ENCODE data around the gene CCDC152.
A peak's percentile ranks its signal among the peaks of the same experiment; 100 is the strongest.
"Not testable (repeated sequence)": the region's sequence is repeated elsewhere in the genome, so short reads cannot be mapped to it uniquely, and the experiment has no call there.

Gene CCDC152, protein sequence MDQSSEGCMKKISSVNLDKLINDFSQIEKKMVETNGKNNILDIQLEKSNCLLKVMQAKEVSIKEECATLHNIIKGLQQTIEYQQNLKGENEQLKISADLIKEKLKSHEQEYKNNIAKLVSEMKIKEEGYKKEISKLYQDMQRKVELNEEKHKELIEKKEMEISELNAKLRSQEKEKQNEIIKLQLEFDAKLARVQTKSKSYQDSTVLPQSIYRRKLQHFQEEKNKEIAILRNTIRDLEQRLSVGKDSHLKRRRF

GRCh38 chr5:42756606-42757601, at the start of gene CCDC152:
TSS of gene CCDC152 (plus strand) at chr5:42756818. CDS start at chr5:42759122, 2,304 bp downstream.
- peak; percentile 64 for DNase-seq

GRCh38 chr5:42715785-42716184, 40.8 kb upstream of the CCDC152 start:
- peak; percentile 39 for DNase-seq

- DNase-seq = no peak
These were observed 38.0 kb upstream of the CCDC152 start for GRCh38 chr5:42718591-42718990.

DNA sequence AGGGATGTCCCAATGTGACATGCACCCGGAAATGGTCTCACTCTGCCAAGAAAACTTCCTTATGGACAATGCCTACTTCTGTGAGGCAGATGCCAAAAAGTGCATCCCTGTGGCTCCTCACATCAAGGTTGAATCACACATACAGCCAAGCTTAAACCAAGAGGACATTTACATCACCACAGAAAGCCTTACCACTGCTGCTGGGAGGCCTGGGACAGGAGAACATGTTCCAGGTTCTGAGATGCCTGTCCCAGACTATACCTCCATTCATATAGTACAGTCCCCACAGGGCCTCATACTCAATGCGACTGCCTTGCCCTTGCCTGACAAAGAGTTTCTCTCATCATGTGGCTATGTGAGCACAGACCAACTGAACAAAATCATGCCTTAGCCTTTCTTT, 37.6 kb upstream of the CCDC152 start:
- DNase-seq = no peak

- DNase-seq = no peak
These were observed 36.4 kb upstream of the CCDC152 start for GRCh38 chr5:42720251-42720650.

DNA sequence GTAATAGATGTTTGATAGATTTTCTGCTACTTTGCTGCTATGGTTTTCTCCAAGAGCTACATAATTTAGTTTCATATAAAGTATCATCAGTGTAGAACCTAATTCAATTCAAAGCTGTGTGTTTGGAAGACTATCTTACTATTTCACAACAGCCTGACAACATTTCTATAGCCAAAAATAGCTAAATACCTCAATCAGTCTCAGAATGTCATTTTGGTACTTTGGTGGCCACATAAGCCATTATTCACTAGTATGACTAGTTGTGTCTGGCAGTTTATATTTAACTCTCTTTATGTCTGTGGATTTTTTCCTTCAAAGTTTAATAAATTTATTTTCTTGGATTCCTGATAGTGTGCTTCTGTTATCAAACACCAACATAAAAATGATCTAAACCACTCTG, 35.1 kb upstream of the CCDC152 start:
- DNase-seq = no peak

- not testable (repeated sequence) for DNase-seq
These were observed 22.0 kb upstream of the CCDC152 start for GRCh38 chr5:42734531-42735058.

- DNase-seq = no peak
These were observed 15.7 kb upstream of the CCDC152 start for GRCh38 chr5:42740920-42741319.

DNA sequence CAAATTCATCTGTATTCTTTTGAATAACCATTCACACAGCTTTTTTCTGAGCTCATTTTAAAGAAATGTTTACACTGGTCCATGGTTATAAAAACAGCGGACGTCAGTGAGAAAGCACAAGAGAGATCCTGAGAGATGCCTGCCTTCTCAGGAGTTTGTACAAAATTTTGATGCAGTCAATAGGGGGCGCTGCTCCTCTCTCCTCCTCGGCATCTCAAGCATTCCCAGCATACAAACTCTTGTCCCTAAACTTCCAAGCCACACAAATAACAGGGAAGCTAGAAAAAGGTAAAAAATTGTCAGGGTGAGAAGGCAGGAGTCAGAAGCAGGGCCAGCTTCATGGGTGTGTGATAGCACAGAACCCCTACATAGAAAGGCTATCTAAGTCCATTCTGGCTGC, 11.2 kb upstream of the CCDC152 start:
- DNase-seq = peak; percentile 31

GRCh38 chr5:42745856-42746255, 10.8 kb upstream of the CCDC152 start:
- DNase-seq = no peak

DNA sequence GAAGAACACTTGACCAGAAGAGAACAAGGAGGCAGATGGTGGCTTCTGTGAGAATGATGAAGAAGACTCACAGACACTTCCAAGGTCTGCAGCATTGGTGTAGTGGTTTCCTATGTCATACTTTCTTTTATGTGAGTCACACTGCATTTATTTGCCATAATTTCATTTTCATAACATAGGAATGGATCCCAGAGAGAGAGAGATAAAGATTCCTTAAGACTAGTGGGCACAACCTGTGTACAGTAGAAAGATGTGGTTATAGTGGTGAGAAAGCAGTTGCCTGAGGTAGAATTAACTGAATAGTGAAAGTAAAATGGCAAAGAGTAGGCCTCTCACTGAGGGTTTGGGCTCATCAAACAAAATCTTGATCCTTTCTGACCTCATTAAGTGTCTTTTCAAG, 7.6 kb upstream of the CCDC152 start:
- no peak for DNase-seq

DNA sequence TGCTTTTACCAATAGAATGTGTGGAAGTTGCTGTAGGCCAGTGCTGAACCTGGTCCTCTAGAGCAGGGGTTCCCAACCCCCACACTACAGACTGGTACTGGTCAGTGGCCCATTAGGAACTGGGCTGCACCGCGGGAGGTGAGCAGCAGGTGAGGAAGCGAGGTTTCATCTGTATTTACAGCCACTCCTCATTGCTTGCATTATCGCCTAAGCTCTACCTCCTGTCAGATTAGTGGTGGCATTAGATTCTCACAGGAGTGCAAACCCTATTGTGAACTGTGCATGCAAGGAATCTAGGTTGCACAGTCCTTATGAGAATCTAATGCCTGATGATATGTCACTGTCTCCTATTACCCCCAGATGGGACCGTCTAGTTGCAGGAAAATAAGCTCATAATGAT, 6.1 kb upstream of the CCDC152 start:
- no peak for DNase-seq

- no peak for DNase-seq
These were observed 5.6 kb upstream of the CCDC152 start for GRCh38 chr5:42751044-42751443.

DNA sequence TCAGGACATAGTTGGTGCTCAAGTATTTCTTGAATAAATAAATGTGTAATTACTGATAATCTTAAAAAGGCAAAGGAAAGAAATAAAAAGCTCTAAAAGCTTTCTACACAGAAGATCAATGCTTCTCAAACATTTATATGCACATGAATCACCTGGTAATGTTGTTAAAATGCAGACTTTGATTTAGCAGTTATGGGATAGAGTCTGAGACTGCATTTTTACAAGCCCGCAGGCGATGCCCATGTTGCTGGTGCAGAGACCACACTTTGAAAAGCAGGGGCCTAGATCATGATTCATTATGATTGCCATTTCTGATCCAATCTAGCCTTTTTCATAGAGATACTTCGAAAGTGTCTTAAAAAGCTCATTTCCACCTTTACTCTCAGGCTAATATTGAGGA, 3.5 kb upstream of the CCDC152 start:
- no peak for DNase-seq

DNA sequence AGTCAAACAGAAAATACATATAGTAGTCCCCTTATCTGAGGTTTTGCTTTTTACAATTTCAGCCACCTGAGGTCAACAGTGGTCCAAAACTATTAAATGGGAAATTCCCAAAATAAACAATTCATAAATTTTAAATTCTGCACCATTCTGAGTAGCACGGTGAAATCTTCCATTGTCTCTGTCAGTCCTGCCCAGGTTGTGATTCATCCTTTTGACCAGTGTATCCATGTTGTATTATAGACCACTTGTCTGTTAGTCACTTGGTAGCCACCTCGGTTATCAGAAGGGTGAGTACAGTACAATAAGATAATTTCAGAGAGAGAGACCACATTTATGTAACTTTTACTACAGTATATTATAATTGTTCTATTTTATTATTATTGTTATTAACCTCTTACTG, 2.8 kb downstream of the CCDC152 start:
- no peak for DNase-seq

DNA sequence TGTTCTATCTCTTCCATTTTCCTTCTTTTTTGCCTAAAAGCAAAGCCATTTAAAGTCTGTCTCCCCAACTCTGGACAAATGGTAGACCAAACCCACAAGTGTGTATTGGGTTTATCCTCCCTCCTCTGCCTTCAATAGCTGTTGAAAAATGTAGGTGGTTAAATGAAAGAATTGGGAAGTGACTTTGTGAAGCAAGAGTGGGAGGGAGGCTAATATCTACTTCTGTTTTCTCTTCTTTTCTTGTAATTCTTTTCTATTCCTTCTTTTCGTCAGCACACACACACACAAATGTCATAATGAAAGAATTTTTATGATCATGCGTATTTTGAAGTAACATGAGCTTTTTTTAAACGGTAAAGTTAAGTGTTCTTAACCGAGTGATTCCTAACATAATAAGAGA, 3.8 kb downstream of the CCDC152 start:
- peak; percentile 30 for DNase-seq

GRCh38 chr5:42761791-42762190, 5.2 kb downstream of the CCDC152 start:
- DNase-seq = peak; percentile 7

DNA sequence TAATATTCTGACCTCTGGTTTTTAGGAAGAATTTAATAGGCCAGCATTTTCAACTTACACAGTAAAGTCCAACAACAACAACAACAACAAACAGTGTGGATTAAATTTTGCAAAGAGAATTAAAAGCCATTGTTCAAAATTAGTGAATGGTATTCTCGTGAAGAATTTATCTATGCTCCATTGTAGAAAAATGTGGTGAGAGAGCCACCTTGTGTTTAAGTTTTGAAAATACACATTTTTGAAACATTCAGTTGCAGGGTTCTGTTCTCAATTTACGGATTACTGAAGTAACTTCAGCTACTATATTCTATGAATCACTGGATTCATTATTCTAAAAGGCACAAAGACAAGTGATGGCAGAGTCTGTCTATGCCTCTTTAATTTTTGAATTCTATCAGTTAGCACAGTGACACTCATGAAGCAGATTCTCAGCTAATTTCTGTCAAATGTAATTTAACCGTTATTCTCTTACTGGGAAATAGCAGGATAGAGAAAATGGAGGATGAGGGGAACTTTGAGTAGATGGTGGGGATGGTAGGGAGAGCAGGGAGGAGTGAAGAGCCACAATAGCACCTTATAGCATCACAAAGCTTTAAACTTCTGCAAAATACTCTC, 11.0 kb downstream of the CCDC152 start:
- peak; percentile 56 for DNase-seq

DNA sequence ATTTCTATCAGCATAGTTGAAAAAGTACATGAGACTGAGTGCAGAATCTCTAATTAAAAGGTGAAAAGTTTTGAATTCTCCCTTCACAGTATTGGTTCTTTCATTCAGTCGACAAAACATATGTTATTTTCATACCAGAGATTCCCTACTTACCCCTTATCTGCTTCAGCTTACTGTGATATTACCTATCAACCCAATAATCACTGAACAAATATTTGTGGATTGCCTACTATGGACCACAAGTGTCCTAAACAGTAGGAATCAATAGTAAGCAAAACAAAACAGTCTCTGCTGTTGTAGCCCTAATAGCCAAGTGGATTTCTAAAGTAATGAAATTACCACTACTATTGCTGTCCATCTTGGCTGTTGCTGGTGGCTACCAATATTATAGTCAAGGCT, 11.5 kb downstream of the CCDC152 start:
- DNase-seq = no peak

DNA sequence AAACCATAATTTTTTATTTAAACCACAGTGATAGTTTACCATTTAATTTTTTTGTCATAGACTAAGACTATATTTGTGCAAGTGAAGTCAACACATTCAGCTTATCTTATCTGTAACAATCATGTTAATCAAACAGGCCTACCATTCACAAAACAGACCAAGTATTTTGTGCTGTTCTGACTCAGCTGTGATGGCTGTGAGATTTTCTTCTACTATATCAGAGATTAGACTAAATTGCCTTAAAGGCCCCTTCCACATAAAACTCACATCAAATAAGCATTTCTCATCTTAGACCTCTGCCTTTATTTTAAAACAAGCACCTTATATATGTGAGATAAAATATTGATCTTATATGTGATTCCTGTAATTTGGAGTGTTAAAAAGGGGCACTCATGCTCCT, 13.4 kb downstream of the CCDC152 start:
- no peak for DNase-seq

- no peak for DNase-seq
These were observed 15.8 kb downstream of the CCDC152 start for GRCh38 chr5:42772265-42772993.

DNA sequence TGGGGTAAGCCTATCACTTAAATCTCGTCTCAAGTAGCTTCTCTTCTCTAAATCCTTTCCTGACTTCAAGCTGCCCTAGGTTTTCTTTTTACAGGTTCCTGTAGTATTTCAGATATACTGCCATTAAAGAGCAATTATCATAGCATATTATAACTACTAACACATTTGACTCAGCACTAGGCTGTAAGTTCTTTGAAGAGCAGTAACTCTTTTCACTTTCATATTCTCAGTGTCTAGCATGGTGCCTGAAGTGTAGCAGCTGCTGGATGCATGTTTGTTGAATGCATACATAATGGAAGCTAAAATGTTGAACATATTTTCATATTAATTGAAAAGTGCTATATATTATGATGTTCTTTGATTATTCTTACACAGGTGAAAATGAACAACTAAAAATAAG, 22.5 kb downstream of the CCDC152 start:
- DNase-seq = no peak

- no peak for DNase-seq
These were observed 25.0 kb downstream of the CCDC152 start for GRCh38 chr5:42781584-42781983.
